LNCaP clone FGC (cell line): ENCODE results near the gene MACROD2.

Experiments used
- DNase-seq: peaks from one replicate; pipeline ENCODE4 v3.0.0-alpha.2; 2011; ENCODE audit warnings: low read depth
- H3K4me3 ChIP-seq: 2 replicates; pipeline ENCODE4 v1.5.1; 2011; ENCODE audit warnings: mild to moderate bottlenecking, low read depth, low read length, control low read depth
- CTCF ChIP-seq: IDR thresholded peaks from 2 replicates; pipeline ENCODE4 v1.5.1; 2012; ENCODE audit warnings: mild to moderate bottlenecking; ENCODE audit not compliant: control insufficient read depth, insufficient read depth; ENCODE audit errors: extremely low read depth

MACROD2 gene

GRCh38 chr20:15774926-15775325 lies 1779.6 kb downstream of the MACROD2 start:
- no peak overlapping the region for H3K4me3 ChIP-seq
- no peak for TF ChIP-seq CTCF
- no peak for DNase-seq

GRCh38 chr20:15776770-15777466 lies 1781.6 kb downstream of the MACROD2 start:
- no peak for TF ChIP-seq CTCF
- no peak for DNase-seq
- H3K4me3 ChIP-seq = no peak overlapping the region

GRCh38 chr20:15784020-15784419 lies 1788.7 kb downstream of the MACROD2 start:
- H3K4me3 ChIP-seq = no peak overlapping the region
- no peak for TF ChIP-seq CTCF
- DNase-seq = no peak

GRCh38 chr20:15789079-15789478 lies 1793.8 kb downstream of the MACROD2 start:
- DNase-seq = no peak
- TF ChIP-seq CTCF = no peak
- no peak overlapping the region for H3K4me3 ChIP-seq

GRCh38 chr20:15792855-15793254 lies 1797.5 kb downstream of the MACROD2 start:
- no peak for DNase-seq
- TF ChIP-seq CTCF = no peak

GRCh38 chr20:15794409-15794808 lies 1799.1 kb downstream of the MACROD2 start:
- H3K4me3 ChIP-seq = no peak overlapping the region
- no peak for DNase-seq
- no peak for TF ChIP-seq CTCF

More at GRCh38 chr20:15792855-15793254, 1797.5 kb downstream of the MACROD2 start:
- no peak overlapping the region for H3K4me3 ChIP-seq
